Inflammatory macrophage treated with lipopolysaccharide for 1 hour (primary cell): ENCODE results near the gene ECI1.
"Not testable (repeated sequence)": the region's sequence is repeated elsewhere in the genome, so short reads cannot be mapped to it uniquely, and the experiment has no call there.

ENCODE experiments used
- DNase-seq, 2 donors: peaks; one replicate each; pipeline ENCODE4 v3.0.0-alpha.2; 2020 to 2022

Gene ECI1

DNA sequence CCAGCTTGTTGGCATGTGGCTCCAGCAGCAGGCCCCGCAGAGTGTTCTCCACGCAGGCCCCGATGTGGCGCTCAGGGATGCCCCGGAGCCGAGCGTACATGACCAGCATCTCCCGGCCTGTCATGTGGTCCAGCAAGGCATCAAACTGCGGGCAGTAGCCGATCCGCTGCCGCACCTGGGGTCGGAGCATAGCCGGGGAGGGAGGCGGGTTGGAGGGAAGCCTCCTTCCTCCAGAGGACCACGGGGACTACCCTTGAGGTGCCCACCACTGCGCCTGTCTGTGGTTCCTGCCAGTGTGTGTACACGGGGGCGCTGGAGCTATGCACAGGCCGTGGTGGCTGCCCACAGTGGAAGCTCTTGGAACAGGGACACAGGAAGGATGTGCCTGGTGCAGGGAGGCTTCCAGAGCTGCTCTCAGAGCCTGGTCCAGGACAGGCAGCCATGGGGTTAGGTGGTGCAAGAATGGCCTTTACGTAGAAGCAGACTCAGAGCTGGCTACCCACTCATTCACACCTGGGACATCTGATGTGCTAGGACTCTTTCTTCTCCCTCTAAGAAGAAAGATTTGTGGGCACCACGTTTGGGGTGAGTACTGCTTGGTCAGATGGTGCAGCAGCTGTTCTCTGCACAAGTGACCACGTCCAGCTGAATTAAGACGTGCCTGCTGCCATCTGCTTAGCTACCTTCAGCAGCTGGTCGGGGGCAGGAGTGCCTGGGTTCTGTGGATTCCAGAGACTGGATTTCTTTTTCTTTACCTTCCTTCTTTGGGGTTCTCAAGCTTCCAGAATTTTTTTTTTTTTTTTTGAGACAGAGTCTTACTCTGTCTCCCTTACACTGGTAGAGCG lies 27.8 kb upstream of the ECI1 start:
- DNase-seq, result no peak

DNA sequence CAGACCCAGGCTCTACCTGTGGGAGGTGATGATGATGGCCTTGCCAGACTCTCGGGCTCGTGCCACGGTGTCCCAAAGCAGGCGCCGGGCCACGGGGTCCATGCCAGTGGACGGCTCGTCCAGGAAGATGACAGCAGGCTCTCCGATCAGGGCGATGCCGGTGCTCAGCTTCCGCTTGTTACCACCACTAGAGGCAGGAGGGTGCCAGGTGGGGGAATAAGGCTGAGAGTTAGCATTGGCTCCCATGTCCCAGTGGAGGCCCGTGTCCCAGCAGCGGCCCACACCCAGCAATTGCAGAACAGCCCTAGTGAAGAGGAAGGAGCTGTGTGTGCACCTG lies 26.9 kb upstream of the ECI1 start:
- DNase-seq, result no peak

DNA sequence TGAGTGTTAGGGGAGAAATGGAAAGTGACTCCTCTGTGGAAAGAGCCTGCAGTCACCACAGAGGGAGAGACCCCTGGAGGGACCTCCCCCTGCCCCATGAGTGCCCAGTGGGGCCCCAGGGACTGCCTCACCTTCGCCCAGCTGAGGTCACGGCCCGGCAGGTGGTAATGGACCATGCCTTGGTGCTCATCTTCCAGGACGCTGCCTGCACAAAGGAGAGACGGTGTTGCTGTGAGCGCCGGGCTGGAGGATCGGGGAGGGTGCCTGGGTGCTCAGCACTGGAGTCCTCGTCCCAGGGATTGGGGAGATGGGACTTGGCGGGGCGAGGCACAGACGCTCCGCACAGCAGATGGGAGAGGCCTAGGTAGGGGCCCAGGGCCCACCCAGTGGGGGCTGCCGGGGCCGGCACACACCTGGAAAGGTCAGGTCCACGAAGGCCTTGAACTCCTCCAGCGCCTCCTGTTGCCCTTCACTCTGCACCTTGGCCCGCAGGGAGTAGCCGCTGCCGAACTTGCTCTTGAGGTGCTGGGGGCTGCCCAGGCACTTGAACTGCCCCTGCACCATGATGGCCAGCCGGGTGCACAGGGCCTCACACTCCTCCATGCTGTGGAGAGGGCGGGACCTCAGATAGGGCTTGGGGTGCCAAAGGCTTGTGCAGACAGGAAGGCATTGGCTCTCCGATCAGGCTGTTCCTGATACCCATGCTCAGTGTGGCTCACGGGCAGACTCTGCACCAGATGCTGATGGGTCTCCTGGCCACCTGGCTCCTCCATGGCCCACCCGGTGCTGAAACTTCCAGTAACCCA lies 26.3 kb upstream of the ECI1 start:
- DNase-seq, result no peak

DNA sequence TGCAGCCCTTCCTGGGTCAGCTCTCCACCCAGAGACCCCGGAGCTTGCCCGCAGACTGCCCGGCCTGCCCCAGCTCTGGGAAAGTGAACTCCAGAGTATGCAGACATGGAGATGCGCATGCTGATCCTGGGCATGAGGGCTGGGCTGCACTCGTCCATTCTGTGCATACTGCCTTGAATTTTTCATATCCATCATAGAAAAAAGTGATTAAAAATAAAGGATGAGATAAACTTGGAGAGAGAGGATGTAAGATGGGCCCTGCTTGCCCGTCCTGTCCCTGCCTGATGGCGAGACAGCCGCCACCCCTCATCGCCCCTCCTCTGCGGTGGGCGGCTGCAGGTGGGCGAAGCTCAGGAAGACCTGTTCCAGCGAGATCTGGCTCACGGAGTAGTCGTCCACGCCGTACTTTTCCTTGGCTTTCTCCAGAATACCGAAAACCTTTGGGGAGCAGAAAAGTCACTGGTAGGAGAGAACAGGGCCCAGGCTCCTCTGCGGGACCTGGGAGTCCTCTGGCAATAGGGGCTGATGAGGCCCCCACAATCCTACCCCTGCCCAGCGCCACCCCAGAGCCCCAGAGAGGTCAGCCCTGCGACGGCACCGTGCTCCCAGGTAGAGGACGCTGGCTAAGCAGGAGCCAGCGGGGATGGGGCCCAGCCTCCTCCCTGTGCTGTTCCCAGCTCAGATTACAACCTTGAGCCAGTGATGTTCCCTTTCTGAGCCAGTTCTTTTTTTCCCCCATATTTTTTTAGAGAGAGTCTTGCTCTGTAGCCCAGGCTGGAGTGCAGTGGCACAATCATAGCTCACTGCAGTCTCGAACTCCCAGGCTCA lies 25.2 kb upstream of the ECI1 start:
- no peak for DNase-seq

DNA sequence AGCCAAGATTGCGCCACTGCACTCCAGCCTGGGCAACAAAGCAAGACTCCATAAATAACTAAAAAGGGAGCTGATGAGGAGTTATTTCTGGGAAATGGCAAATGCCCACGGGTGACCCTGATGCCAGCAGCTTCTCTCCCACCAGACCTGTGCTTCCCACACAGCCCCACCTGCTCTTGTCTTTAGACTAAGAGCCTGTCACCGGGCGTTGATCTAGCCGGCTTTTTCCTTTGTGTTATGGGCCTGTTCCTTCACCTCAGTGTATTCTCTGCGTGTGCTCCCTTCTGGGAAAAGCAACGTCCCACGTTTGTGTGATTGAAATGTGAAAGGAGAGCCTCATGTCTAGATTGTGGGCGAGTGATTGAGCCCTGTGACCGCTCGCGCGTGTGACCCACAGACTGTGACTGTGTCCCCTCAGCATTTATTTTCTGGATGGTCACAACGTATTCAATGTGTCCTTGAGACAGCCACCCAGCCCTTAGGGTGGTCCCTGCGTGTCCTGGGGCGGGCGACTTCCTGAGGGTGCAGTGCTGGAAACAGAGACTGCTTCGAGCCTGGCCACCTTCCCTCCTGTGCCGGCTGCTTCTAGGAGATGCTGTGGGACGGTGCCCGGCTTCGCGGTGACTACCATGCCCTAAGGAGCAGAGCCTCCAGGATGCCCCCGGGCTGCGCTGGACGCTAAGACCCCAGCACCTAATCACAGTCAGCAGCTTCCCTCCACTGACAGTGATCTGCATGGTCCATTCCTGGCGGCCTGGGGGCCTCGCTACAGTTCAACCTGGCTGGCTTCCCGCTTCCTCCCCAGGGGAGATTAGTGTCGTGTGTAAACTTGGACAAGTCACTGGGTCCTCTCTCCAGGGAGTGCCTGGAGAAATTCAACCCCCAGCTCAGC lies 24.3 kb upstream of the ECI1 start:
- DNase-seq, result no peak

DNA sequence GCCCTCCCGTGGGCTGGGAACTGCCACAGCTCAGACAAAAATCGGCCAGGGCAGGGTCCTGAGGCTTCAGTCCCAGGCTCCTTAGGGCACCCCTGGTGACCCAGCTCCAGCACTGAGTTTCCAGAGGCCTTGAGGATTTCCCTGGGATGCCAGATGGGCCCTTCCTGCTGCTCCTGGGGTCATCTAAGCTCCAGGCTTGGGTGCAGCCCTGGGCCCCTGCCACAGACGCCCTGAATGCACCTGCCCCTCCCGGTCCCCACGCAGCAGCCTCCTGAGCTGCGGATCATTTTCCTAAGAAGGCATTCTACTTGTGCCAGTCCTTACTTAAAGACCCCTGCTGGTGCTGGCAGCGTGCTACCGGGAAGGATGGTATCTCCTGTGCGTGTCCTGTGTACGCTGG lies 22.5 kb upstream of the ECI1 start:
- no peak for DNase-seq

DNA sequence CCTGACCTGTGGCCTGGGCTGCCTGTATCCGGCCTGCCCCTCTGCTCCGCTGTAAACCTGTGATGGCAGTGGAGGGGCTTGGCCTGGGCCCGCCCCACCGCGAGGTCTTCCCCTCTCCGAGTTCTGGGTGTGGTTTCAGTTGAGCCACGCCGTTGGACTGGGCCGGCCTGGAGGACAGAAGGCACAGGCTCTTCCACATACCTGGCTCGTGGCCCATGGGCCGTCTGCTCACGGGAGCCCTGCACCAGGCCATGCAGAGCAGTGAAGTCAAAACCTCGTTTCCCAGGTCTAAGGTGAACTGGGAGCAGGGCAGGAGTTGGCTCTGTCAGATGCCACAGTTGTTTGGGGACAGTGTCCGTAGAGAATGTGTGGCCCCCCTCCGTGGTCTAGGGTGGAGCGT lies 22.1 kb upstream of the ECI1 start:
- DNase-seq, result no peak

DNA sequence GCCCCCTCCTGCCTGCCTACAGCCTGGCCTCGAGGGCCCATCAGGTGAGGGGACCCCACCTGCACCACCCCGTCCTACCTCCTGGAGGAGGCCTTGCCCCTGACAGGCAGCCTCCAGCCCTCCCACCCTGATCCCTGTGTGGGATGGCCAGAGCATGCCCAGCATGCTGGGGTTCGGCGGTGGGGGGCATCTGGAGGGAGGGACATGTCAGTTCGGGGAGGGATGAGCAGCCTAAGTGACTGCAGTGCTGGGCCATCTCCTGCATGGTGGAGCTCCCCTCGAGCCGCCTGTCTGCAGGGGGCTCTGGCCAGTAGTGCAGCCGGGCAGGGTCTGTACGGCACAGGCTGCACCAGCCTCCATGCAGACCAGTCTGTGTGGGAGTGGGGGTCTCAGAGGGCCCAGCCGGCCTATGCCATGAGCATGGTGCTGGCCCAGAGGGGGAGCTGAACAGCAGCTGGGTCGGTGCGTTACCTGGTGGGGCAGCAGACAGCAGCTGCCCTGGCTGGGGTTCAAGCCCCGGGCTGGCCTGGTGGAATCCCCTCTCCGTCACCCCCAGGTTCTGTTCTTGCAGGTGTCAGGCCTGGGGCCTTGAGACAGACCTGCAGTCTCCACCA lies 20.6 kb upstream of the ECI1 start:
- no peak for DNase-seq

DNA sequence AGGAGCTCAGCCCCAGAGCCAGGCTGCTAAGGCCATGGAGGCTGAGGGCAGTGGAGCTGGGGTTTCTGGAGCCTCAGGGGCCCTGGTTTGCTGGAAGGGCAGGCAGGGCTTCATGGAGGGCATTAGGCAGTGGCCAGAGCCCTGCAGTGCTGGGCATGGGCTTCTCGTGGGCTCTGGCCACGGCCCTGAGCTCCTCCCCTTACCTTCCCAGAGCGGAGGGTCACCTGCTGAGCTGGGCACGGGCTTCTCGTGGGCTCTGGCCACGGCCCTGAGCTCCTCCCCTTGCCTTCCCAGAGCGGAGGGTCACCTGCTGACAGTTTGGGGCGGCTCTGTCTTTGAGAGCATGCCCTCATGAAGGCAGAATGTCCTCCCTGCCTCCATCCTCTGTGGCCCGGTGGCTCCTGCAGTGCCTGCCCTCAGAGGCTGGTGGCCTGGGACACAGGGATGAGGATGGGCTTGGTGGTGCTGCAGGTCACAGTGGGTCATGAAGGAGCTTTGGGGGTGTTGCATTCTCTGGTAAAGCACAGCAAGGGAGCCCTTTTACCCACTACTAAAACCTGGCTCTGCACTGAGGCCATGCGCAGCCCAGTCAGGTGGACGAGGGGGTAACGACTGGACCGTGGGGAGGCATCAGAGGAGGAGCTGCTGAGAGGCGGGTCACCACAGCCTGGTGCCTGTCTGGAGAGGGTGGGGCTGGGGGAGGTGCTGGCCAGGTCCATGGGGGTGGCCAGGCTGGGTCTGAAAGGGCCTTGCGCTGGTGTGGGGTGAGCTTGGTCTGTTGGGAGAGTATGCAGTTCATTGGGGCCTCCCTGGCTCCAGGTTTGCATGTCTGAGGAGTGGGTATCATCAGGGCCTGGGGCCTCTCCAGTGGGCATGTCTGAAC lies 19.4 kb upstream of the ECI1 start:
- no peak for DNase-seq

DNA sequence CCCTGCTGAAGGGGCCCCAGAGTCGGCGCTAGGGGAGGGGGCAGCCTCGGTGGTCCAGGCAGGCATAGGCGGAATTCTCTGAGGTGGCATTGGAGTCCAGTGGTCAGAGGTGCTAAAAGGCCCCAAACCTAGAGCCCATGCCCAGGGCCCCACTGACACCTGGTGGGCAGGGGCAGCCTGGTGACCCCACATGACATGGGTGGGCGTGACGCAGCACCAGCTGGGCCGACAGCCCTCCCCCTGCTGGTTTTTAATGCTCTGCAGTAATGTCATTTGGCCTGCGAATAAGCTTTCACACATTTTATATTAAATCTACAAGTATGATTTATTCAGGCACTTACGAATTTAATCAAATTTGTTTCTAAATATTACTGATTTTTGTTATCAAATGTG lies 18.7 kb upstream of the ECI1 start:
- DNase-seq, result no peak

DNA sequence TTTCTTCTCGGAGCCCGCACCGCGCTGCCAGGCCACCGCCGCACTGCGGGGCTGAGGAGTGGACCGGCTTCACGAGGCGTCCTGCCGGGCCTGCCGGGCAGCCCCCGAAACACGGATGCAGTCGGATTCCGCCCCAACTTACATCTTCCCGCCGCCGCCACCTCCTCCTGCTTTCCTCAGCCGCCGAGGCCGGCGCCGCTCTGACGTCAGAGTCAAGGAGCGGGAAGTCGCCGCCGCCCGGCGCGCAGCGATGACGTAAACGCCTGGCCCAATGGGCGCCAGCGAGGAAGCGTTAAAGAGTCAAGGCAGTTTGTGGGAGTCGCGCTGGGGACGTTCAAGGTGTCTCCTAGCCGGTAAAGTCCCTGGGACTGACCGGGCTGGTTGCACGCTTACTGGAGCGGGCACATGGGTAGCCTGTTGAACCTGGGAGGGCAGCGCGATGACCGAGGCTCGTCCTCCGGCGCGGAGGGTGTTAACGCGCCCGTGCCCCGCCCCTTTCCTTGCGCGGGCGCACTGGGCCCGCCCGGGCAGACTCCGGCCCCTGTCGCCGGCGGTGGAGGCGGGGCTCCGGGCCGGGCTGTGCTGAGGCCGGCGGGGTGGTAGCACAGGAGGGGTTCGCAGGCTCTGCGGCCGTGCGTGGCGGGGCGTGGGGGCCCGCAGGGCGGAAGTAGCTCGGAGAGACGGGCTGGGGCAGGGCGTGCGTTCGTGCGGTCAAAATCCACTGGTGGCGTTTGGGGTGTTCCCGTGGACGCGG lies 16.7 kb upstream of the ECI1 start, which contains the start of gene RNPS1:
TSS of gene RNPS1 (minus strand) at position 214 of the 754 bp plus-strand sequence. CDS start 3,483 bp downstream, outside the sequence.
- peak; percentile 91 to 97 for DNase-seq

DNA sequence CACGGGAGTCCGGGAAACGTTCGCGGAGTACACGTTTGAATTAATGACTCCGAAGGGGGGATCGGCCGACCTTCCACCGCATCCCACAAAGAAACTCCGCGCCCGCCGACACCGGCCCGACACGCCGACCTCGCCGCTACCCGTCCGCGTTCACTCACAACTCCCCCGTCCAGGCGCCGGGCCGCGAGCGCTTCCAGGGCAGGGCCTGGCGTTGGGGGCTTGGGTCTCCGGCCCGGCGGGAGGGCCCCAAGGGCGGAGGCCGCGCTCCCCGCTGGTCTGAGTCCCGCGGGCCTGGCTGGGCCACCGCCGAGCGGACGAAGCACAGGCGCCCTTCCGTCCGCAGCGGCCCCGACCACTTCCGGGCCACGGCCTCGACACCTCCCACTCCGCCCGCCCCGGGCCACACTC lies 16.1 kb upstream of the ECI1 start:
- DNase-seq, result not testable (repeated sequence)

DNA sequence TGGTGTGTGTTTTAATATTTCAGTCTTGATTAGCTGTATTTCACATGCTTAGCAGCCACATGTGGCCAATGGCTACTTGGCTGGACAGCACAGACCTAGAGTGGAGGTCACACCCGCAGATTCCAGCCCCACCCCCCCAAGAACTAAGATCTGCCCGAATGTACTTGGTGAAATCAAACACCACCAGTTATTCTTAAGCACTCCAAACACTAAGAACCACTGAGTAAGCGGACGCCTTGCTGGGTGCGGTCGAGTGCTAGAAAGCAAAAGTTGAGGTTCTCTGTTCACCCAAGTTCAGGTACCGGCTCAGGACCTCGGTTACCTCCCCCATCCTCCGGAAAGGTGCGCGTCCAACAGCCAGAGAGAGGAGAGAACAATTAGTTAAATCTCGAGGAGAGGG lies 15.5 kb upstream of the ECI1 start:
- not testable (repeated sequence) for DNase-seq

DNA sequence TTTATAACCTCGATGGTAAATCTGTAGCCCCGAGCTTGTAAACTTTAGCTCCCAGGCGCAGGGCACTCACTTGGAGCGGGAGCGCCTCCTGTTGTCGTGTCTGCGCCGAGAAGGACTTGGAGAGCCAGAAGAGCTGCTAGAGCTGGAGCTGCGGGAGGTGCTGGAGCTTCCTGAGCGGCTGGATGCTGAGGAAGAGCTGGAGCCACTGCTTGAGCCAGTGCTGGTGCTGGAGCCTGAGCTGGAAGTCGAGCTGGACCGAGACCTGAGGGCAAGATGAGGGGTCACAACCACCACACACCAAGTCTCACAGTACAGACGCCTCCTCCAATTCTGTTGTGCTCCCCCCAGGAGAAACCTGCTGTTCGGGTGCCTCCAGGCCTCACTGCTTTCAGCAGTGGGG lies 11.6 kb upstream of the ECI1 start:
- not testable (repeated sequence) for DNase-seq

DNA sequence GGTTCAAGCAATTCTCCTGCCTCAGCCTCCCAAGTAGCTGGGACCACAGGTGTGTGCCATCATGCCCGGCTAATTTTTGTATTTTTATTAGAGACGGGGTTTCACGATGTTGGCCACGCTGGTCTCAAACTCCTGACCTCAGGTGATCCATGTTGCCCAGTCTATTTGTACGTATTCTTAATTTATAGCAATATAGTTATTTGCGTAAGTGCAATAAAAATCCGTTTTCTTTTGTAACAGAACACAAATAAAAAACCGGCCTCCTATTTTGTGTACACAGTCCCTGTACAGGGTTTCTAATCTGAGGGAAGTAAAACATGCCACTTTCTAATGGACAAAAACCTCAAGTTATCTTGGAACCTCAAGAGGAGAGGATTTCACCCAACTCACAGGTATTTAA lies 8.9 kb upstream of the ECI1 start:
- DNase-seq, result no peak

DNA sequence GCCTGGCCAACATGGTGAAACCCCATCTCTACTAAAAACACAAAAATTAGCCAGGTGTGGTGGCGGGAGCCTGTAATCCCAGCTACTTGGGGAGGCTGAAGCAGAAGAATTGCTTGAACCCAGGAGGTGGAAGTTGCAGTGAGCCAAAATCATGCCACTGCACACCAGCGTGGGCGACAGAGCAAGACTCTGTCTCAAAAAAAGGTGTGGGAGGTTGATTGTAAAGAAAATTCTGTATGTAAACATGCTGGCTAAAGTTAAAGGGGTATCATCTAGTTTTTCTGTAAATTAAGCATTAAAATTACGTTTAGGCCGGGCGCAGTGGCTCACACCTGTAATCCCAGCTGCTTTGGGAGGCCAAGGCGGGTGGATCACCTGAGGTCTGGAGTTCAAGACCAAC lies 7.1 kb upstream of the ECI1 start:
- DNase-seq, result not testable (repeated sequence)

DNA sequence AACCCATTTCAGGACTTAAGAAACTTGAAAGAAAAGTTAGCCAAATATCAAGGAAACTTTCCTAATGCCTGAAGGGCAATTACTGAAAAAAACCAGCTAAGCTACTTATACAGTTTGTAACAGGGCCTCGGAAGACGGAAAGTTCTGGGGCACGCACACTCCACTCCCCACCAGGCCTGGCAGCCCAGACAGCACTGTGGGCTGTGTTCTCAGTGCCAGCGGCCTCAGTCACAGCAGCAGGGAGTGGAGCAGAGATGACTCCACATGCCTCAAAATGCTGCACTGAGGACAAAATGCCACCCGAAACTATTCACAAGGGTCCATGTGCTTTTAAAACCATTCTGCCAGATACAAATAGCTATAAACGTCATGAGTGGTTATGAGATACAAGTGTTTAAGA lies 6.3 kb upstream of the ECI1 start:
- no peak for DNase-seq

DNA sequence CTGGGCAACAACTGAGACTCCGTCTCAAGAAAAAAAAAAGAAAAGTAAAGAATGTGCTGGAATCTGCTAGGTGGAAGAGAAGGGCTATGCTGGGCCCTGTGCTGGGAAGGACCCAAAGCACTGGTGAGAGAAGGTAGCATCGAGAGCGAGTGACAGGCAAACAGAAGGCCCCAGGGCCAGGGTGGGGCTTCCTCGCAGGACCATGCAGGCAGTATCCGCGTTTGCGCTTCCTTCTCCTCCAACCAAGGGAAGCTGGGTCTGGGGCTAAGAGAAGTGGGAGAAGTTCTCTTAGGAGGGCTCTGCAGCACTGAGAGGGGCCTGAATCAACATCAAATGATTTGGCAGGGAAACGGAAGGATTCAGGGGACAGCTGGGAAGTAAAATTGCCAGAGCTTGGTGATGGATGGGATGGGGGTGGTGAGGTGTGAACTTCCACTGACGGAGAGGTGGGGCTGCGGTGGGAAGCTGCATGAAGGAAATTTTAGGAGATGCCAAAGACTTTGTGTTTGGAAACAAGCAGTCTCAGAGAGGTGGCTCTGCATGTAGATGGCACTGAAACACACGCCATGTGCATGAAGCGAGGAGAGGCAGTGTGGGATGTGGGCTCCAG lies 5.2 kb upstream of the ECI1 start:
- no peak for DNase-seq

DNA sequence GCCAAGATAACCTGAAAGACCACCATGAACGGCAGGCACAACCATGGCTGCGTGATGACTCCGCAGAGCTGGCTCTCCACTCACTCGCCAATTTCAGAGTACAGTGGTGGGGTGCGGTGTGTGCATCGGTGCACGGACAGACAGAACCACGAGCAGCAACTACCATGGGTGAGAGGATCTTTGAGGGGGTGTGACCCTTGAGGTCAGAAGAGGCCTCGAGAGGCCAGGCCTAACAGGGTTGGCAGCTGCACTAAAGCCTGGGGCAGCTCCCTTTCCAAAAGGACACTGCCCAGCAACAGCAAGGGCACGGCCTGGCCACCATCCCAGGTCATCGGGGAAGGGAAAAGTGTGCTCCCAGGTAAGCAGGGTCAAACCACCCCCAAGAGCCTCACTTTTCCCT lies 1.9 kb upstream of the ECI1 start:
- no peak for DNase-seq

DNA sequence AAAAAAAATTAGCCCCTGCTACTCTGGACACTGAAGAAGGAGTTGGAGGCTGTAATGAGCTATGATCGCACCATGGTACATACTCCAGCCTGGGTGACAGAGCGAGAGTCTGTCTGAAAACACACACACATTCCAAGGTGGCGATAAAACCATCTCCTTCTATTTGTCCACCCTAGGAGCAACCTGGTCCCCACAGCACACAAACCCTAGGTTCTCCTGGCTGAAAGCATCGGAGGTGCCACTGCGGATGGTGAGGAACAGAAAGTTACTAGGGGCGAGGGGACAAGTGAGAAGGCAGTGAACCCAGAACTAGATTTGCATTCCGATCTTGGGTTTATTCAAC lies 1.4 kb upstream of the ECI1 start:
- no peak for DNase-seq
